HG03095 (cell line): Measurements from ENCODE around the gene TBX2.
"Not testable (repeated sequence)": the region's sequence is repeated elsewhere in the genome, so short reads cannot be mapped to it uniquely, and the experiment has no call there.

Experiments
- ATAC-seq: cut with Tn5 transposase; IDR thresholded peaks from one replicate; pipeline ENCODE4 v1.9.1; 2021; ENCODE audit warnings: moderate library complexity; ENCODE audit not compliant: unreplicated experiment

Gene TBX2

GRCh38 chr17:61399131-61400065, at the start of gene TBX2:
TSS of gene TBX2 (plus strand) at chr17:61399843. CDS start at chr17:61400177, 334 bp downstream.
- ATAC-seq = no peak

DNA sequence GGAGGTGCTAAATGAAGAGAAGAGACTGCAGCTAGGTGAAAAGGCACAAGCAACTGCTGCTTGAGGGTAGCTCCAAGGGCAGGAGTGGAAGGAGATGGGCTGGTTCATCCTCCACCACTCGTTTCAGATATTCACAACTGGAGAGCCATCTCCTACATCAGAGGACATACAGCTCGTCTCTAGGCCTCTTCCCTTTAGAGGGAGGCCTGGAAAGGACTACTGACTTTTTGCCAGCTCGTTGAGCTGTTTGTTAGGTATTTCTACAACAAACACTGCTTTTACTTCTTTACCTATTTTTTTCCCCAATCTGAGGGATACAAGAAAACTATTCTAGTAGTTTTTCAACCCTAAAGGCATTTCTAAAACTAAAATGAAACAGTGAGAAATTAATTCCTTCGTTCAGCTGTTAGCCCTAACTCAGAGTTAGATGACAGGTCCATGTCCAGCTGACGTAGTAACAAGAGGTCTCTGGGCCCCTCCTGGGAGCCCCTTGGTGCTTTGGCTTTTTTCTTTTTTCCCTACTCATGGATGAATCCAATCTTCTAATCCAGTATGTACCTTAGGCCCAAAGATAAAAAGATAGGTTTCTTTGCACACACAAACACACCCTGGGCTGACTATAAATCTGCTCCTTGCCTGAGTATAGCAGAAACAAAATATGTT, 47.8 kb upstream of the TBX2 start:
- ATAC-seq = no peak

DNA sequence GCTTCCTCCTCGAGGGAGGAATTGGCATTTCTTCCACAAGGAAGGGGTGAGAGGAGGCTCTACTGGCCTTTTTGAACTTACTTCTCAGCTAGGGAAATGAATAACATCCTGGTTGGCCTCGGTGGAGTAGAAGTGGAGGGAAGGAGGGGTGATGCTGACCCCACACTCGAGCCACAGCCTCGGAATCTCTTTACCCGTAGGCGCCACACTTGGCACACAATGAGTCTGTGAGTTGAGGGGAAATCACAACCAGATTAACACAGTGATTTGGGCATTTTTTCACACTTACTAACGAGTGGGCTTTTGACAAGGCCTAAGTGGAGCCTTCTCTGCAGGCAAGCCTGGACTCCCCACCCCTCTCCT, 47.3 kb upstream of the TBX2 start:
- no peak for ATAC-seq

DNA sequence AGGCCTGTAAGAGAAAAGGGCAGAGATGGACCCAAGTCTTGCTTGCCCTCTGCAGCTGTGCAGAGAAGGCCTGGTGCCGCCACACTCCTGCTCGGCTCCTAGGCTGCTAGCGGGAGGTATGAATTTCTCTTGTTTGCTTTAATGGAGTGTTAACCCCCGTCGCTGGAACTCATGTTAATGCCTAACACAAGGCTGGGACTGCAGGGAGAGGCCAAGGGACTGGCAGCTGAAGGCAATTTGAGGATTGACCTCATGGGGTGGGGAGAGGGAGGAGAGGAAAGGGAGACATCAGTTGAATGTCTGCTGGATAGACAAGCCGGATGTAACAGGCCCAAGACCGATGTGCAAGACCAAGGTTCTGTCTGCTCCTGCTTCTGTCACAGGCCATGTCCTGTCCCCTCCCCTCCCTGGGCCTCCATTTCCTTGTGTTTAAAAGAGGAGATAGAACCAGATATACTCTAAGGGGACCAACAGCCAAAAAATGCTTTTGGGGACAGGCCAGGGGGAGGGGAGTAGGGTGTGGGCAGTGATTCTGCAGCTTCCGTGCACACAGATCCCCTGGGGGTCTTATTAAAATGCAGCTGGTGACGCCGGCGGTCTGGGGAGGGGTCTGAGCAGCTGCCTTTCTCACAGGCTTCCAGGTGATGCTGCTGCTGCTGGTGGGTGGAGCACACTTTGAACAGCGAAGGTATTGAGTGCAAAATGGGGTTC, 46.7 kb upstream of the TBX2 start:
- ATAC-seq = no peak

DNA sequence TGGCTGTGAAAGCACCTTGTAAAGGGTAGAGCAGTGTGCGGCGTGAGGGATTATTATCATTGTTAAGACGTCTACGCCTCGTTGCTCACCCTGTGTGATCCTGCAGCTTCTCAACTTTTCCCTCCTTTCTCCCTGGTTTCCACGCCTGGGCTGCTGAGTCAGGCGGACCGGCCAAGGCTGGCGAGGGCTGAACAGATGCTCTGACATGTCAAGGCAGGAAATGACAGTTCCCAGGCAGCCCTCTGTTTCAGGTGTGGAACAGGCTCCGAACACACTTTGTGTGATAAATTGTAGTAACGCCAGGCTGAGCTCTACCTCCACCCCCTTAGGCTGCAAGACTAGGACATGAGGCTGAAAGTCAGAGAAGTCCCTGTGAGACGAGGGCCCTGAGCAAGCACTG, 46.0 kb upstream of the TBX2 start:
- ATAC-seq = no peak

GRCh38 chr17:61354895-61355874, 44.5 kb upstream of the TBX2 start:
- ATAC-seq = no peak

DNA sequence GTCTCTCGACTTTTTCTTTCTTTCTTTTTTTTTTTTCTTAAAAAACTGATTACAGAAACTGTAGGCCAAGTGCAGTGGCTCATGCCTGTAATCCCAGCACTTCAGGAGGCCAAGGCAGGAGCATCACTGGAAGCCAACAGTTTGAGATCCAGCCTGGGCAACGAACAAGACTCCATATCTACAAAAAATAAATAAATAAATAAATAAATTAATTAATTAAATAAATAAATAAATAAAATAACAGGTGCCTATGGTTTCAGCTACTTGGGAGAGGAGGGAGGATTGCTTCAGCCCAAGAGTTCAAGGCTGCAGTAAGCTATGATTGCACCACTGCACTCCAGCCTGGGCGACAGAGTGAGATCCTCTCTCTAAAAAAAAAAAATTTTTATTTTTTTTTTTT, 42.6 kb upstream of the TBX2 start:
- not testable (repeated sequence) for ATAC-seq

GRCh38 chr17:61359513-61359912, 40.1 kb upstream of the TBX2 start:
- ATAC-seq = not testable (repeated sequence)

DNA sequence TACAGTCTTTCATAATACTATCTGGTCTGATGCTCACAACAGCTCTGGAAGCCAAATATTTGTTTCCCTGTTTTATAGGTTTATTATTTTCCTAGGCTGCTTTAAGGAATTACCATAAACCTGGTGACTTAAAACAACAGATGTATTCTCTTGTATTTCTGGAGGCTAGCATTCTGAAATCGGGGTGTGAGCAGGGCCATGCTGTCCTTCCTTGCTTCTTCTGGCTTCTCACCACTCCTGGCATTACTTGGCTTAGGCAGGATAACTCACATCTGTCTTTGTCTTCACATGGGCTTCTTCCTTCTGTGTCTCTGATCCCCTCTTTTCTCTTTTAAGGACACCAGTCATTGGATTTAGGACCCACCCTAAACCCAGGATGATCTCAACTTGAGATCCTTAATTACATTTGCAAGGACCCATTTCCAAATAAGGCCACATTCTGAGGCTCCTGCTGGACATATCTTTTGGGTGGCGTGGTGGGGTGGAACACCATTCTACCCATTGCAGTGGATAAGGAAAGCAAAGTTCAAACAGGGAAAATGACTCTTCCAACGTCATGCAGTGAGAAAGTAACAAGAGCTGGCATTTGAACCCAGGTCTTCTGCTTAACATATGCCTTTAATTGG, 39.2 kb upstream of the TBX2 start:
- ATAC-seq = no peak

- no peak for ATAC-seq
Measured at GRCh38 chr17:61361084-61361483, 38.6 kb upstream of the TBX2 start.

DNA sequence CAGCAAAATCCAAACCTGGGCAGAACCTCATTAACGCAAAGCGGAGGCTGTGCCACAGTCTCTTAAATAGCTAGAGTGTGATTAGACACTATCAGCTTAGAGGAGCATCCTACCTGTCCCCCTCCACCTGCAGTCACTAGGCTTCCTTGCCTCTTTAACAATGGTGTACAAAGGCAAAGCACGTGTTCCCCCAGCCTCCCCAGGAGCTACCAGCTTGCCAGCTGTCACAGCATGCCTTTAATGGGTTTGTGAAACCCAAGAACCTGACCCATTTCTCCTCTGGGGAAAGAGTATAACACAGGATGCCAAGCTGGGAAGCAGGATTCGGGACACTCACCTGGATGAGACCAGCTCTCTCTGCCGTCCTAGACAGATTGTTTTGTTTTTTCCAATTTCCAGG, 37.2 kb upstream of the TBX2 start:
- no peak for ATAC-seq

GRCh38 chr17:61362852-61363600, 36.6 kb upstream of the TBX2 start:
- no peak for ATAC-seq

DNA sequence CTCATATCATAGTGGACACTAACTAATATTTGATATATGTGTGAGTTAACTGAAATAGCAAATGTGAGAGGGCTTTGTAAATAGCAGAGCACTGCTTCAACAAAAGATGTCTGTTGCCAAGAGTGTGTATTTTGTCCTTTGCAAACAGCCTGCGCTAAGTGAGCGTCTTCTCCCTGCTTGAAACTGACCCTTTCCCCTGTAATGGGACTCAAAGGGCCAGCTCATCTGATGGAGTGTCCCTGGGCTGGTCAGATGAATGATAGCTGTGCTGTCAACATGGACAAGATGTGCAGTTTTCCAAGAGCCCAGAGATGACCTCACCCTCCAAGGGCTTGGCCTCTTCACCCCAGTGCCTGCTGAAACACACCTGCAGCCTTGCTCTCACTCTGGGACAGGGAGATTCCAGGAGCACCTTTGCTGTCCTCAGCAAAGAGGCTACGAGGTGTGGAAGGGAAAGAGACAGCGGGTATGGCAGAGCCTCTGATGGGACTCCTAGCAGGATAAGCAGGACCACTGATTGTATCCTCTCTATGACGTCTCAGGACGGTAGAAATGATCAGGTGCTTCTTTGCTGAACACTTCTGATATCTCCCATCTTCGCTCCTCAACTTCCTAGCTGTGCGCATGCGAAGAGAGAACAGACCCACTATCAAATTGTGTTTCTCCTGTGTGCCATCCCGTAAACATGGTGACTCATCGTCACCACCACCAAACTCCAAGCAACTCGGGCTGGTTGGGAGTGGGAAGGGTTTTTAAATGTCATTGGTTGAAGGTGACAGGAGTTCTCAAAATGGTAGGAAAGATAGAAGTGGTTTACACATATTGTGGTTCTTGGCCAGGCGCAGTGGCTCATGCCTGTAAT, 35.8 kb upstream of the TBX2 start:
- ATAC-seq = no peak

DNA sequence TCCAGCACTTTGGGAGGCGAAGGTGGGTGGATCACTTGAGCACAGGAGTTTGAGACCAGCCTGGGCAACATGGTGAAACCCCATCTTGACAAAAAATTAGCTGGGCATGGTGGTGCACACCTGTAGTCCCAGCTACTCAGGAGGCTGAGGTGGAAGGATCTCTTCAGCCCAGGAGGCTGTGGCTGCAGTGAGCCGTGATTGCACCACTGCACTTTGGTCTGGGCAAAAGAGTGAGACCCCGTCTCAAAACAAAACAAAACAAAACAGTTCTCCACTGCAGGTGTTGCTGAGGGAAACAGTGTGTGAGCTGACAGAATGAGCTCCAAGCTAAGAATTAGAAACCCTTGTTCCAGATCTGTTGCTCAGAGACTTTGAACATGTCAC, 35.2 kb upstream of the TBX2 start:
- ATAC-seq = no peak

- ATAC-seq = no peak
Measured at GRCh38 chr17:61366076-61366714, 33.4 kb upstream of the TBX2 start.

- ATAC-seq = no peak
Measured at GRCh38 chr17:61366715-61367413, 32.8 kb upstream of the TBX2 start.

- ATAC-seq = no peak
Measured at GRCh38 chr17:61368049-61368831, 31.4 kb upstream of the TBX2 start.
